HK-2 (cell line): ENCODE results near the gene GRID2.
"Not testable (repeated sequence)": the region's sequence is repeated elsewhere in the genome, so short reads cannot be mapped to it uniquely, and the experiment has no call there.

Experiments used
- DNase-seq: peaks from one replicate; pipeline ENCODE4 v3.0.0-alpha.2; 2018; ENCODE audit not compliant: unreplicated experiment

GRID2 gene

DNA sequence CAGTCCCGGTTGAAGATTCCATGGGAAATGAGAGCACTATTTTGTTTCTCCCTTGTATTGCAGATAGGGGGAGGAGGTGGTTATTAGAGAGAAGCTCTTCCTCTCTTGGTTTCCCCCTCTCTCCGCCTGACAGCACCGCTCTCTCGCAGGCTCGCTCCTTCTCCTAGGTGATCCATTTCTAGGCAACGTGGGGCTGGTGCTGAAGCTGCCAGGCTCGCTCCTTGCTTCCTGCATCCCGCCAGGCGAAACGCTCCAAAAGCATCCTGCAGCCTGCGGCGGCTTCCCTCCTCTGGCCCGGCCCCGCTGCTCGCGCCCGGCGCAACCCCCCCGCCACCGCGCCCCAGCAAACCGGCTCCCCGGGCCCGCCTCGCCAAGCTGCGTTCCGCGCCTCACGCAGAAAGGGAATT is at the start of gene GRID2:
Gene GRID2 (plus strand): TSS at position 346 of the 407 bp plus-strand sequence.
- DNase-seq = peak; percentile 29

GRCh38 chr4:92253986-92254671 is 49.6 kb upstream of the GRID2 start:
- no peak for DNase-seq

GRCh38 chr4:92254767-92255442 is 48.9 kb upstream of the GRID2 start:
- no peak for DNase-seq

DNA sequence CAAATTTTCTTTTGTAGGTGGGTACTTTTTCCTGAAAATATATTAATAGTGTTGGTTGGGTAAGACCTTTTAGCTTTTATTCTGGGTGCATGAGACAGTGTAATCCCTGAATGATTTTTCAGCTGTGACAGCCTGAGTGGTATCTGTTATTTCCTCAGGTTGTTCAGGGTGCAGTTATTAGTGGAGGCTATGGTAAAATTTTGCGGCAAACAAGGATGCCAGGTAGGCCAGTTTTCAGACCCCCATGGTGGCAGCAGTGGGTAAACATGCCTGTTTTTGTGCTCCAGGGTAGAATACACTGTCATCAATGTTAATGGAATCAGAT is 47.9 kb upstream of the GRID2 start:
- no peak for DNase-seq

DNA sequence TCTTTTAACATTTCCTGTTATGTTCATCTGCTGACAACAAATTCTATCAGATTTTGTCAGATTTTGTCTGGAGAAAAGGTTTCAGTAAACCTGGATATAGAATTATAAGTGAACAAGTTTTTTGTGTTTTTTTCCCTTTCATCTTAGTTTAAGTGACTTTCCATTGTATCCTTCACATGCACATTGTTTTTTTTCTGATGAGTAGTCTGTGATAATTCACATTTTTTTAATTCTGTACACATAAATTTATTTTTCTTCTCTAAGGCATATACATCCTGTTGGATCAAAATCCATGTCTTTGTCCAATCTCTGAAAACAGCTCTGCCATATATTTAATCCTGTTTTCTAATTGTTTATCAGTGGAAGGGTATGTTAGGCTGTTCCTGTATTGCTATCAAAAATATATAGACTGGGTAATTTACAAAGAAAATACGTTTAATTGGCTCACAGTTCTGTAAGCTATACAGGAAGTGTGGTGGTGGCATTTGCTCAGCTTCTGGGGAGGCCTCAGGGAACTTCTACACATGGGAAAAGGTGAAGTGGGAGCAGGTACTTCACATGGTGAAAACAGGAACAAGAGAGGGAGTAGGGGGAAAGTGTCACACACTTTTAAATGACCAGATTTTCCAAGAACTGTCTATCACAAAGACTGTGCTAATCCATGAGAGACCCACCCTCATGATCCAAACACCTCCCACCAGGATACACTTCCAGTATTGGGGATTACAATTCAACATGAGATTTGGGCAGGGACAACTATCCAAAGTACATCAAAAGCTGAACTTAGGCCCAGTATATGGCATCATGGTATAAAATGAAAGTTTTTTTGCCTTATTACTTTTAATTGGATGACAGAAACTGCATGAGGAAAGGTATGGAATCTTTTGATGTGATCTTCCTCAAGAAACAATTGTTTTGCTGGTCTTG is 45.6 kb upstream of the GRID2 start:
- DNase-seq = no peak

DNA sequence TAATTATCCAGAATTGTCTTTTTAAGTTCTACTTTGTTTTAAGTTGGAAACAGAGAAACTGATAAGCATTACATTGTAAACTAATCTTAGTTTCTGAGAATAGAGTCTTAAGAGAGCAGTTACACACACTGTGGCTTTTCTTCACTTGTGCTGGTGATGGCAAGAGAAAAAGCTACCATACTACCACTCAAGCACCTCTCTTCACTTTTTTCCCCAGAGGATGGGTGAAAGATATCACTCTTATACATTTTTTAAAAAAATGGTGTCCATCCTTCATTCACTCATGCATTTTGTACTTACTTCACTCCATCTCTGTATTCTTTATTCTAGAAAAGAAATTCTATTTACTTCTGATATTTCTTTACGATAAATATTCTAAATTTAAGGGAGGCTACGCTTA is 42.5 kb upstream of the GRID2 start:
- DNase-seq = no peak

GRCh38 chr4:92262371-92262770 is 41.4 kb upstream of the GRID2 start:
- DNase-seq = no peak

- DNase-seq = no peak
Observed at GRCh38 chr4:92263010-92263409, 40.8 kb upstream of the GRID2 start.

DNA sequence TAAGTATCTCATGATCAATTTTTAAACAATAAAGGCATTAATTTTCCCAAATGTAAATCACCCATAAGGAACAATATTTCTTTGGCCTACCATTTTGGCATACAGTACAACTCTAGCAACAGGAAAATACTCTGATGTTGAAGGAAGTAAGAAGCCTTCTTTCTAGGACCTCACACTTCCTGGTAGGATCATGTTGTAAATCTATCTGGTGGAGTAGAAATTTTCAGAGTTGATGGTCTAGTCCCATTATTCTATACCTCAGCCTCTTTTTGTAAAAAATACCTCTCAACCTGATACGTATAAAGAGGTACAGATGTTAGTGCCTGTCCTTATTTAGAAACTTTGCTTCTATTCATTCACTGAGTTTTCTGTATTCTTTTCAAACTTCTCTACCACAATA is 40.2 kb upstream of the GRID2 start:
- DNase-seq = no peak

- DNase-seq = no peak
Observed at GRCh38 chr4:92264163-92264562, 39.6 kb upstream of the GRID2 start.

DNA sequence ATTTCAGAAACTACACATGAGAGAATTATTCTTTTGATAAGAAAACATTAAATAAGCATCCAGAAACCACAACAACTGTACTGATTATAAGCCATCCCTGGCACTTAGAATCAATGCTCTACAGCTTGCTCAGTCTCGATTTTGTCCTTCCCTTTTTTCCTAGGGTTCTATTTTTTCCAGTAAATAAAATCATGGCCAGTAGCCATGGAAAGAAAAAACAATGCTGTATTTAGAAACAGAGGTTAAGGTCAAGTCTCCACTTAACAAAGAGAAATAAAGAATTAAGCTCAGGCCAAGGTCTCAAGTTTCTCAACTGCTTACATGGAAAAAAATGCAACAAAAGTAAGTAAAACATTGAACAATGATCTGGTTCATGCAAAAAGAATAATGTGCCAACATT is 38.7 kb upstream of the GRID2 start:
- DNase-seq = no peak

DNA sequence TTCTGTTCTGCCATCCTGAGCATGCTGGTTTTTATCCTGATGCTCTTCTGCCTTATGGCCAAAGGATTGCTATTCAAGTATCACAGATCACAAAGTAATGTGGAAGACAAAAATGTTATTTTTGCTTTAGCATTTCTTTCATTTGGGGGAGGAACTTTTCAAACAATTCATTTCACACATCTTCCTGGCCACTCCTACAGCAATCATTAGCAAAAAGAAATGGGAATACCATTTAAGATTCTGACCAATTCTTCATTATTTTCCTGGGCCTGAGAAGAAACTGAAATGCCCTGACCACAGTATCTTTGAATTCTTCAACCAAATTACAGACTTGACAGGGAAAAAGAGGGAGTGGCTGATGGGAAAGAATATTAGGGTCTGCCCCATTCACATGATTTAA is 38.0 kb upstream of the GRID2 start:
- DNase-seq = no peak

DNA sequence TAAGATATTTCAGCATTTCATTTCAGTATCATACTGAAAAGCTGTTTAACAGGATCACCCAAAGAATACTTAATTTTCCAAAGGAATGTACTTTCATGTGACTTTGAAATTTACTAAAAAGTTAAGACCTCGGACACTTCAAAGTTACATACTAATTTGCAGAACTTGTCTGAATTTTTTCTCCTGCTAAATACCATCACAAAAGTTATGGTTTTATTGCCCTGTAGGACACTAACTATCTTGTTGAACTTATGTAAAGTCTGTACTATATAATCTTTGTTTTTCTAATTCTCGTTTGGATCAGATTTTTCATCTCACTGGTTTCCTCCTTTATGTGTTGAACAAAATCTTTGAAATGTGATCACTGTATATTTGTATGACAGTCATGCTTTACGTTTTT is 37.2 kb upstream of the GRID2 start:
- DNase-seq = no peak

DNA sequence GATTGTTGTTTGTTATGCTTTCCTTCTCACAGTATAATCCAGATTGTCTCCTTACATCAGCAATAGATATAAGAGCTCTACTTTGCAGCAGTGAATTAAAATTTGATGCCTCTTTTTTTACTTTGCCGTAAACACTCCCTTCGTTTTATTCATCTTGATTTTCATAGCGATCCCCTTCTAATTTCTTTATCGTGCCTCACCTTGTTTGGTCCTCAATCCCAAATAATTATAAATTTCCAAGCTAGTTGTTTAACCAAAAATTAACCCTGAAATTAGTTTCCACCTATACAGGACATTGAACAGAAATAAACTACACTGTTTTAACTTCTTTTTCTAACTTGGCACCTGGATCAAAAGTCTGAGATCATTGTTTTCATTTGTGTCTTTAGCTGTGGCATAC is 35.1 kb upstream of the GRID2 start:
- DNase-seq = no peak

DNA sequence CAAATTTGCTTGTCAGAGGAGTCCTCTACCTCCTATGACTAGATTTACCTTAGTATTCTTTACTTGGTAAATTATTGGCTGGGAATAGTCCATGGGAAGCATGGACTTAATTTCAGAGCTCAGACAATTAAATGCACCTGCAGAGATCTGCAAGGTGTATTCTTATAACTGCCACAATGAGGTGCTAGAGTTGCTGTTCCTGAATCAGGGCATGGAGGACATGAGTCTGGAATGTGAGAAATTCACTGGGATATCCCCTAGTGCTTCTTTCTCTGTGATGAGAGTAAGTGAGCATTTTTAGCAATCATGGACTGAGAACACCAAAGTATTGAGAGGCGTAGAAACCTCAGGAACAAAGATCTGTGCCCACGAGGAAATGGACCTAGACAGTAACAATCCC is 32.9 kb upstream of the GRID2 start:
- DNase-seq = no peak

- DNase-seq = not testable (repeated sequence)
Observed at GRCh38 chr4:92271551-92271950, 32.2 kb upstream of the GRID2 start.

GRCh38 chr4:92277057-92277881 is 26.5 kb upstream of the GRID2 start:
- not testable (repeated sequence) for DNase-seq

DNA sequence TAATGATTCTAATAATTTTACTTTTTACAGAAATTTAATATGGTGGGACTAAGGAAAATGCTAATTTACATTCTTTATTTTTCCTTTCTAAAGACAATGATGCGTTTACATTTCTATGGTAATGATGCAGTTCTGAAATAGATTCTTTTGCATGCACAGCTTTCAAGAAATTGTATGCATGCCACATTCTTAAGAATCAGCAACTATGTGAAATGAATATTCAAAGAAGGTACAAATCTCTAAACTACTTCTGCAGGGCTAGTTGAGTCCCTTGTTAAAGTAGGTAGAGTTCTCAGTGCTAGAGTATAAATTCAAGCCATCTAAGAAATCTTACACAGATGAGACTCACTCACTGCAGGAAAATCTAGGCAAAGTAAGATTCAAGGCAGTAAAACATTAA is 24.5 kb upstream of the GRID2 start:
- DNase-seq = no peak

- DNase-seq = no peak
Observed at GRCh38 chr4:92299152-92299551, 4.6 kb upstream of the GRID2 start.

- DNase-seq = peak; percentile 2
Observed at GRCh38 chr4:92304121-92304520, 355 bp downstream of the GRID2 start.

DNA sequence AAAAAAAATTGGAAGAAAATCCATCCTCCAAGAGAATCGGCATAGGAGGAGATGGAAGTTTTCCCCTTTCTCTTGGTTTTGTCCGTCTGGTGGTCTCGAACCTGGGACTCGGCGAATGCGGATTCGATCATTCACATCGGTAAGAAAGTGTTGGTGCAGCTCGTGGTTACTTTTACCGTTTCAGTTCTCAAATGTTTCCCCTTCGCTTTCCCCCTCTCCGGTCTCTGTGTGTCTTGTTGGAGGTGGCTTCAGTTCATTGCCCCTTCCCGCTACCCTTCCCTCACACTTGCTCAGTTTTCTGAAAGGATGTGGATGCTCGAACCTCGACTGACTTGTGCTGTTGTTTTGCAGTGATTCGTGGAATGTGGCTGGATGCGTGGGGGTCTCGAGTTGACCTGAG is 840 bp downstream of the GRID2 start:
- peak; percentile 8 for DNase-seq
